Muscle of back (tissue), 11 donors: Measurements from ENCODE around the gene DTX4. TPM values are rescaled to one million over a fixed set of nuclear protein-coding genes. Genes with fewer than 3 reads are reported as not detected.

Experiments used
- DNase-seq, 3 donors: peaks; one replicate each; pipeline versions ENCODE4 v3.0.0 to v3.0.0-alpha.2; 2013
- polyA plus RNA-seq, 10 donors: library from polyadenylated mRNA; unstranded; fragments of 120-200 nt; gene quantifications; one replicate each; pipeline ENCODE4 v1.2.1, GENCODE V29; 2013; ENCODE audit not compliant: insufficient read length in 10 of 10

Gene DTX4
- polyA plus RNA-seq, 10 donors = 16.1 to 29.2 (median 19.8) TPM

DNA sequence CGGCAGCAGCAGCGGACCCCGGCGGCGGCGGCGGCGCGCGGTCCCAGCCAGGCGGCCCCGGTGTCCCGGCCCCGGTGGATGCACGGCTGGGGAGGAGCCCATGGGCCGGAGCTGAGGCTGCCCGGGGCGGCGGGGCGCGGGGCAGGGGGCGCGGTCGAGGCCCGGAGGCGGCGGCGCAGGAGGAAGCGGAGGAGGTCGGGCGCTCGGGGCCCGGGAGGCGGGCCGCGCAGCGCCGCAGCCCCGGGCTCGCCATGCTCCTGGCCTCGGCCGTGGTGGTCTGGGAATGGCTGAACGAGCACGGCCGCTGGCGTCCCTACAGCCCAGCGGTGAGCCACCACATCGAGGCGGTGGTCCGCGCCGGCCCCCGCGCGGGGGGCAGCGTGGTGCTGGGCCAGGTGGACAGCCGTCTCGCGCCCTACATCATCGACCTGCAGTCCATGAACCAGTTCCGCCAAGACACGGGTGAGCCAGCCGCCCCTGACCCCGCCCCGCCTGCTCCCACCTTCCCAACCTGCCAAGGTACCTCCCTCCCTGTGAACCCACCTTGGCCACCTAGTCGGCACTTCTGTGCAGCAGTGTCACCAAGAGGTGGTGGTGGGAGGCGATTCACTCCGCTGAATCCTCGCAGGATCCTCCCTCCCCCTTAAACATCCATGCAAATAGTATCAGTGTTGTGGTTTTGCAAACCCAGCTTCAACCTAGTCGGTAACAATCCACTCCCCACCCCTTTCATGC lies 580 bp downstream of the DTX4 start:
- DNase-seq = peak in 1 of 3 donors; percentile 68

DNA sequence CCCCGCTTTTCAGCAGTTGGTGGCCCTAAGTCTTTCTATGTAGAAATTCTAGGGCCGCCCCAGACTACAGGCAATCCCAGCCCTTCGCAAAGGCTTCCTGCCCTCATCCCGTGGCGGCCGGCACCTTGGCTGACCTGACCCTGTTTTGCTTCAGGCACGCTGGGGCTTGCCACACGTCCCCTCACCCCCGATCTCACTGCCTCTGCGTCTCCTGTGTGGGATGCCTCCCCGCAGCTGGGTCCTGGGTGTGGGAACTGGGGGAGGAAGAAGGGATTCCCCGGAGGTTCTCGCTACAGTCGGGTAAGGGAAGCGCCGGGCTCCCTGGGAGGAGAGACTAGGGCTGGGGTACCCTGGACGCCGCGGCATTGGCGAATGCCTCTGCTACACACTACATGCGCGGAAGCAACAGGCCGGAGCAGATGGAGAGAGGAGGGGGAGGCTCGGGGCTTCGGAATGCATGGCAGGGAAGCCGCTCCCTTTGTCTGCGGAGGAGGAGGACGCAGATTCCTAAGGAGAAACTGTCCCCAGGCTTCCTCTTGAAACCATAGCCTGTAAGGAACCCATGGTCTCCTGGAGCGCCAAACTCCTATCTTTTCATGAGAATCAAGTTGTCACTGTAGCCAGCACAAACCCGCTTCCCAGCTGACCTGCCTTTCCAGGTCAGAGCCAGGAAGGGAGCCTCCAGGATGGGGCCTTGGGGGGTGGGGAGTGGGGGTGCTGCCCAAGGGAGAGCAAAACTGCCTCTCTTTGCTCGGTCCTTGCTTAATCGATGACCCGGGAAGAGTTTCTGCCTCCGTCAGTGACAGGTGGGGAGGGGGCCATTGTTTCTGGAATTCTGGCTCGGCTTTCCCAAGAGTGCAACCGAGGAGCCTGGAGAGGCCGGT lies 1.4 kb downstream of the DTX4 start:
- peak in 2 of 3 donors; percentile 33 to 78 for DNase-seq

DNA sequence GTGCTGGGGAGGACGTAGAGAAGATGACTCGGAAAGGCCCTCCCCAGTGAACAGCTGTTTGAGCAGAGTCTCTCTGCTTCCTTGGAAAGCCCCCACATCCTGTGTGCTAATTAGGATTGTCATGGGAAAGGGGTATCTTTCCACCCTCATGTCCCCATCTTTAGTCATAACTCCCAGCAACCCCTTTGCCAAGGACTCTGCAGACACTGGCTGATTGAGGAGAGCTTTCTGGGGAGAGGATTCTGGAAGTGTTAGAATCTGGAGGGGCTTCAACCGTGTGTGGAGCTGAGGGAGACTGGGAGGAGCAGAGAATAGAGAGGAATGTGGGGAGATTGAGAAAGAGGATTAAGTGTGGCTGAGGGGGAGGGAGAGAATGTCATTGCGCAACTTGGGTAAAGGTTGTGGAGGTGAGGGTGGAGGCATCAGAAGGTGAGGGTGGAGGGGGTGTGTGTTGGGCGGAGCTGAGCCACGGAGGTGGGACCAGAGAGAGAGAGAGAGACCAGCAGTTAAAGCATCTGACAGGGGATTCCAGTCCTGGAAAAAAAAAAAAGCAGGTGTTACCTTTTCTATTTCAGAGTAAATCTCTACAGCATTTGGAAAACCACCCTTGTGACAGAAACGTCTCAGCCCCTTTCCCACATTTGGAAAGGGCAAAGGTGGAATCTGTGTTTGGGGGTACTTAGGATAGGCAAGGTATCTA lies 2.2 kb downstream of the DTX4 start:
- peak in 1 of 3 donors; percentile 59 for DNase-seq

DNA sequence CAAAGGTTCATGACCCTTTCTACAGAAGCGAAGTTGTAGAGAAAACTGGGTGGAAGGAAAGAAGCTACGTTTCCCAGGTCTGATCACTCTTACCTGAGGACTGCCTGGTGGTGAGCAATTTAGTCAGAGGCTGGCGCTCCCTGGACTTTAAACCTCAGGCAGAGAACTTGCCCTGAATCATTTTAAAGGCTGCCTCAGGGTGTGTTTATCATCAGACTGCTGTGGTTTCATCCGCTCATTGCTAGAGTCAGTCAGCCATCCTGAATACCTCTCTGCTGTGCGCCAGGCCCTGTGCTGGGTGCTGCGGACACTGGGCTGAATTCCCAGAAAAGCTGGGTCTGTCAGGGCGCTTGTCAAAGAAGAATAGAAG lies 2.7 kb downstream of the DTX4 start:
- no peak for DNase-seq

DNA sequence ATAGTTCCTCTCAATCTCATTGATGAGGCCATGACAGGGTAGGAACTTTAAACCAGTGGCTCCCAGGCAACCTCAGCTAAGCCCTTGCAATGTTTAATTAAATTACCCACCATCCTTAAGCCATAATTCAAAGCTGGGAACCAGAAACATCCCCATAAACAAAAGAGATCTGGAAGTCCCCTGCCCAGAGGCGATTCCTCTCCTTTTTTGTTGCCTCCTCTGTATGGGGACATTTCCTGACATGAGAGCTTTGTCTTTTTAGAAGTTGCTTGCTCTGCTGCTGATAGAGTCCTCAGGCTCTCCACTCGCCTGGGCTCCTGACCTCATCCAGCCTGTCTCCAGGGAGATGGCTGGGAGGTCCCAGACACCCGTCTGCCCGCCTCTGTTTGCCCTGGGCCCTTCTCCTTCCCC lies 3.2 kb downstream of the DTX4 start:
- DNase-seq = no peak

DNA sequence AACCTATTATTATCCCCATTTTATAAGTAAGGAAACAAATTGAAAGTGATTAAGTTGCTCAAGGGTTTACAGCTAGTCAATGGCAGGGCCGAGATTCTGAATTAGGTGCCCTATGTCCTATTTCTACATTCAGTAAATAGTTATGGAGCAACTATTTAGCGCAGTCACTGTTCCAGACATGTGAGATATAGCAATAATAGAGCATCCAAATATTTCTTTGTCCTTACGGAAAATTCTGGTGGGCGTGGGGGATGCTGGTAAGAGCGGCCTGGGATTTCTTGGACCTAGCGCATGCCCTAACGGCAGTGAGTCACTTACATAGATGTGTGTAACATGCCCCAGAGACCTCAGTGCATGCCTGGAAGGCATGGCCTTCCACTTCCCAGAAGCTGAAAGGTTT lies 4.4 kb downstream of the DTX4 start:
- DNase-seq = no peak

DNA sequence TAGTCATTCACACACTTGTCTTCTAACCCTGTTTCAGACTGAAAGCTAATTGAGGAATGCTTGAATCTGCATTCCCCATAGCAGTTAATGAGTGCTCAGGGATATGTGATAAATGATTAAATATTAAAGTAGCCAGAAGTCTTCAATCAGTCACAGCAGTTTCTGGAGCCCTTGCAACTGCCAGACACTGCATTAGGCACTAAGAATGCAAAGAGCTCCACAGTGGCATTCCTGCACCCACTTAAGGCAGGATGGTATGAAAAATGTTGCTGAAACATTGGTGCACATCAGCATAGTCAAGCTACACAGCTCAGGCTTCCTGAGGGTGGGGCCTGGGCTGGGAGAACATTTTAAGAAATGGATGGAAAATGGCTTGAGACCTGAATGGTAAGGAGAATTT lies 6.5 kb downstream of the DTX4 start:
- no peak for DNase-seq

DNA sequence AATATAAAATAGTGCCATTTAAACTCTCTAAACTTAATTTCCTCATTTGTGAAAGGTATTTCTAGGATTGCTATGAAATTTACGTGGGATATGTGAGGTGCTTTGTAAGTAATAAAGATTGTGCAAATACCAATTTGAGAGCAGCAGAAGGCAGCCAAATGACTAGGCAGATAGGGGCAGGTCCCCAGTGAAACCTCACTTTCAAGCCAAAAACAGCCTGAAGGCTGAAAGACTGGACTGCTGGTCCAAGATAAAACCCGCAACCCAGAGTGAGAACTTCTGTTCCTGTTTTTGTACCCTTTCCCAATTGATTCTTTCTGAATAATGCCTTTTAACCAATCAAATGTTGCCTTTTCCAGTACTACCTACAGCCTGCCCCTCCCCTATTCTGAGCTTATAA lies 7.2 kb downstream of the DTX4 start:
- no peak for DNase-seq

DNA sequence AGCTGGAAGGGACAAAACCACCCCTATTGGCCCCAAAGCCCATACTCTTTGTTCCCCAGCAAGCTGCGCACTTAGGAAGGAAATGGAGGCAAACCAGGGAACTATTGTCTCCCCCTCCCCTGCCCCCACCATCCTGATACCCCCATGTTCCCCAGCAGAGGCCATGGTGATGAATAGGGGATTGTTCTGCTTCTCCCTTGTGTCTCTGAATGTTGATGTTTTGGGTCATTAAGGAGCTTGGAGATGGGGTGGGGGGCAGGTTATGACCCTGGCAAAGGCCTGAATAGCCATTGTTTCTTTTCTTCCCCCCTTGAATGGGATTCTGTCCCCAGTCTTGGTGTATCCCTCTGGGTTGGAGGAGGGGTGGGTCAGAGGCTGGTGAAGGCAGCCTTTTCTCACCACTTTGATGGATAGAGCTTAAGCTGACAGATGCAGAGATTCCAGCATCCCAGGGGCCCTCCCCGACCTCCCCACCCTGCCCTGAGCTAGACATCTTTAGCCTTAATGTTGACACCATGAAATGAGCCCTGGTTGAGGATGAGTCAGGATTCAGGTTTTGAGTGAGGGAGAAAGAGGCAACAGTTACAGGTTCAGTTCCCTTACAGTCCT lies 8.3 kb downstream of the DTX4 start:
- DNase-seq = no peak

DNA sequence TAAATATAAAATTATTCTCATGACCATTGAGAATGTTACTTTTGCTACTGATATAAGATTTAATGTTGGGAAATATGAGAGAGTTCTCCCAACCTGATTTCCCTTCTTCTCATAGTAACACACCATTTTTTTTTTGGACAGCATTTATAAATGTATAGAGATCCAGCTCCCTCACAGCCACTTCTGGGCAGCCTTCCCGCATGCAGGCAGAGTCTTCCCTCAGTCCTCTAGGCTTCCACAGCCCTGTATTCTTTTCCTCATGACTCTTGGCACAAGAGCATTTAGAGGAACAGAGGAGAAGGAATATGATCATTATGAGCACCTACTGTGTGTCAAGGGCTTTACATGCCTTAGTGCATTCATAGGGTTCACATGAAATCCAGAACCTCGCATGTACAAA lies 9.0 kb downstream of the DTX4 start:
- DNase-seq = peak in 1 of 3 donors; percentile 62

DNA sequence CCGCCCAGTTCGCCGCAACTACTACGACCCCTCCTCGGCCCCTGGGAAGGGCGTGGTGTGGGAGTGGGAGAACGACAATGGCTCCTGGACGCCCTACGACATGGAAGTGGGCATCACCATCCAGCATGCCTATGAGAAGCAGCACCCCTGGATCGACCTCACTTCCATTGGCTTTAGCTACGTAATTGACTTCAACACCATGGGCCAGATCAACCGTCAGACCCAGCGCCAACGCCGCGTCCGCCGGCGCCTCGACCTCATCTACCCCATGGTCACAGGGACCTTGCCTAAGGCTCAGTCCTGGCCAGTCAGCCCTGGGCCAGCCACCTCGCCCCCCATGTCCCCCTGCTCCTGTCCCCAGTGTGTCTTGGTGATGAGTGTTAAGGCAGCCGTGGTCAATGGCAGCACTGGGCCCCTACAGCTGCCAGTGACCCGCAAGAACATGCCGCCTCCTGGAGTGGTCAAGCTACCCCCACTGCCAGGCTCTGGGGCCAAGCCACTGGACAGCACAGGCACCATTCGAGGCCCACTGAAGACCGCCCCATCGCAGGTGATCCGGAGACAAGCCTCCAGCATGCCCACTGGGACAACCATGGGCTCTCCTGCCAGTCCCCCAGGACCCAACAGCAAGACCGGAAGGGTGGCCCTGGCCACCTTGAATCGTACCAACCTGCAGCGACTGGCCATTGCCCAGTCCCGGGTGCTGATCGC lies 10.0 kb downstream of the DTX4 start:
- no peak for DNase-seq

DNA sequence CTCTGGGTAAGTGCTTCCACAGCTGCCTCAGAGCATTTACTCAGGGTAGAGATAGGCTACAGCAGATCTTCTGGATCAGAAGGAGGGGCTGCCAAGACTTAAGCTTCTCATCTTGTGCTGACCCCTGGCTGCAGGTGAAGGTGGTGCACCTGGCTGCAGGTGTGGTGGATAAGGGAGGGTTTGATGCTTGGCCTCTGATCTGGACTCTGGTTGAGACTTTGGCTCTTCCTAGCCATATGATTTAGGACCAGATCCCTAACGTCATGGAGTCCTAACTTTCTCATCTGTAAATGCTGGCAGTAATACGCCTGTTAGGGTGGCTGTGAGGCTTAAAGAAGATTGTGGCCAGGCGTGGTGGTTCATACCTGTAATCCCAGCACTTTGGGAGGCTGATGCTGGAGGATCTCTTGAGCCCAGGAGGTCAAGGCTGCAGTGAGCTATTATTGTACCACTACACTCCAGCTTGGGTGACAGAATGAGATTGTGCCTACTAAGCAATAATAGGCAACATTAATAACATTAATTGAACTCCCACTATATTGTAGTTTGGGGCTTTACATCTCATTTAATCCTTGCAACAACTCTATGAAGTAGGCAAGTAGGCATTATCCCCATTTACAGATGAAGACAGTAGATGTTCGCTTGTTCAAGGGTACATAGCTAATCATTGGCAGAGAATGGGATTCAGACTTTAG lies 10.7 kb downstream of the DTX4 start:
- DNase-seq = no peak

DNA sequence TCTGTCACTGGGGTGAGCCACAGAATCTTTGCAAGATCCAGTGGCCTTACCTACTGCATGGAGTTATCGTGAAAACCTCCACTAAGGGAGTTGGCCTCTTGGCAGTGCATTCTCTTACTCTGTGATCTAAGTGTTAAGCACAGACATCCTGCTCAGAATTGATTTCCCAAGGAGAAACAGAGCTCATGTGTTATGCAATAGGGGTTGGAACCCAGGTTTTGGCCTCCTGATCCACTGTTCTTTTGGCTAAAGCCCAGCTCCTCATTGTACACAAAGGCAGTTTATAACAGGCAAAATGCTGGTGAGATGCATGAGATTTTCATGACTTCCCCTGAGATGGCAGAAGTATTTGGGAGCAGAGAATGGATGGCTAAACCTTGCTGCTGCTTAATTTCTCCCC lies 11.8 kb downstream of the DTX4 start:
- peak in 2 of 3 donors; percentile 38 to 60 for DNase-seq

DNA sequence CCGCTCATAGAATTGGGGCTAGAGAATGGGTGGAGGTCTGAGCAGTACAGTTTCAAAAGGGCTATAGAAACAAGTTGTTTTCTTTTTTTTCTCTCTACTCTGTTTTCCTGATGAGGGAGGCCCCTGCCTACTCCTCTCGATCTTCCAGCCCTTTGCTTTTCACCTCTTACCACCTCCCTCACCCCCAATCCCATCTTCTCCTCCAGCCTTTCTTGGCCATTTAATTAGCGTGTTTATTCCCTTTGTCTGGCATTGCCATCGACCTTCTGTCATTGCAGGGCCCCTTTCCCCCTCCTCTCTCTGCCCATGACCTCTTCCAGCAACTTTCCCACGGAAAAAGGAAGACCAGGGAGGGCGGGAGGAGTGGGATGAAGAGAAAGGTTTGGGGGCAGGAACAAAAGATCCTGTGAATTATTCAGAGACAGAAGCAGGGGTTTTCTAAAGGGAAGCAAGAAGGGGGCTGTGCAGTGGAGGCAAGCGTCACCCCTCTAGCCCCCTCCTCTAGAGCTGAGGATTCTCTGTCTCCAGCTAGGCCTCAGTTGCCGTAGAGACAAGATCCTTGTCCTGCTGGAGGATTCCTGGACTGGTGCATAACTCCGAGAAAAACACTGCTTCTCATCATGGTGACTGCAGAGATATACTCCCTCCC lies 12.9 kb downstream of the DTX4 start:
- no peak for DNase-seq

DNA sequence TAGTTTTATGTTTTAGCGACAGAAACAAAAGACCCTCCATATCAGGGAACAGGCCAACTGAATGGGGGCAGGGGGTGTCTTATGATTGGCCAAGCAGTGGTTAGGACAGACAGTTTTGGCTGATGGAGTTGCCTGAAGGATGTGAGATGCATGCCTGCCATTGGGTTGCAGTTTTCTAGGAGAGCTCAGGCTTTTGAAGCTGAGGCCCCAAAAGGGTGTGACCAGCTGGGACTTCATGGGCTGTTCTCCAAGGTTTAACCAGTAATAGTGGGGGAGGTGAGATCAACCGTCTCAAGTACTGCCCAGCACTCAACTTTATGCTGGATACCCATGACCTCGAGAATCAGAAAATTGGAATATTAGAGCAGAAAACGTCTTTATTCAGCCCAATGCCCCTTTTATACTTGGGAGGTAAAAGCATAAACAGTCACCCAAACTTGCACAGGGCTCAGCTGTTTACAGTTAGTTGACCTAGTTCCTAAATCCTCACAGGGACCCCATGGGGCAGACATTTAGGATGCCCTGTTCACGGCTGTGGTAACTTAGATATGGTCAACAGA lies 13.5 kb downstream of the DTX4 start:
- DNase-seq = no peak

DNA sequence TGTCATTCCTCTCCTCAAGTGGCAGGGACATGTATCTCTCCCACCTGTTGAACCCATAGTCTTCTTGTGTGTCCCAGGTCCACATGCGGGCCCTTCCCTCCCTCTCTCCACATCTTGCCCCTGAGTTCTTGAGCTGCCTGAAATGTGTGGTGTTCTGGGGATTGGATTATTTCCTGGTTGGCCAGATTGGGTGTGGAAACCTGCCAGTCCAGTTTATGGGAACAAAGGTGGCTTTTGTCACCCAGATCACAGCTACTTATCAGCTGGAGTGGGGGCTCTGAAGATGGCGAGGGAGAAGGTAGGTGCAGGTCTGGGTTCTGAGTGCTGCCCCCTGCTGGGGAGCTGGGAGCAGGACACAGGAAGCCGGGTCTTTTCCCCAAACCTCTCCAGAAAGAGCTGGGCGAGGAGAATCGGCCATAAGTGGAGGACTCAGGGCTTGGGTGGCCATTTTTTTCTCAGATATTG lies 14.2 kb downstream of the DTX4 start:
- no peak for DNase-seq

DNA sequence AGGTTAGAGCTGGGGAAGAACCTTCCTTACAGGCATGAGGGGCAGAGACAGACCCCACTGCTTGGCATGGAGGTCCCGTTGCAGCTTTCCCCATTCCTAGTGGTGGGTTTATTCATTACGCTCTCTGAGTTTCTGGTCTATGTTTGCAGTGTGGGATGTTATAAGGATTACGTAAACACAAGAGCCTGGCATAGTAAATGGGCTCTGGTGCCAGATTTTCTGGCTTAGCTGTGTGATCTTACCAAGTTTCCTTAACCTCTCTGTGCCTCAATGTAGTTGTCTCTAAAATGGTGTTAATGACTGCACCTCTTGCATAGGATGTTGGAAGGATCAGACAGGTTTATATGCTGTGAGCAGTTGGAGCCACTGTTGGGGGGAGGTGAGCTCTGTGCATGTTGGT lies 15.1 kb downstream of the DTX4 start:
- DNase-seq = no peak

DNA sequence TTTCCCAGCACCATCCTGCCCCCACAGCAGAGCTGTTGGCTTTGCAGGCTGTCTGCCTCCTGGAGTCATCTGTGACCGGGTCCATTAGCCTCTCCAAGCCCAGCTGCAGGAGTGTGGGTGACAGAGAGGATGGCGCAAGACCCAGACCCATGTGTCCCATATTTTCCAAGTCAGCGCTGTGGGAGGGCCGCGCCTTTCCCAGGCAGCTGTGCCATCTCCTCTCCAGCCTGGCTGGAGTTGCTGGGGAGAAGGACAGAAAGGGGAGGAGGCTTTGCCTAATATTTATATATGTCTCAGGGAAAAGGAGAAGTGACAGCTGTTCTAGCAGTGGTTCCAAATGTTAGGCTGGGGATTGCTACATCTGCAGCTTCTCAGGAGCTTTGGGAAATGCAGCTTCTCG lies 15.7 kb downstream of the DTX4 start:
- peak; percentile 45 to 82 (median 51) for DNase-seq

DNA sequence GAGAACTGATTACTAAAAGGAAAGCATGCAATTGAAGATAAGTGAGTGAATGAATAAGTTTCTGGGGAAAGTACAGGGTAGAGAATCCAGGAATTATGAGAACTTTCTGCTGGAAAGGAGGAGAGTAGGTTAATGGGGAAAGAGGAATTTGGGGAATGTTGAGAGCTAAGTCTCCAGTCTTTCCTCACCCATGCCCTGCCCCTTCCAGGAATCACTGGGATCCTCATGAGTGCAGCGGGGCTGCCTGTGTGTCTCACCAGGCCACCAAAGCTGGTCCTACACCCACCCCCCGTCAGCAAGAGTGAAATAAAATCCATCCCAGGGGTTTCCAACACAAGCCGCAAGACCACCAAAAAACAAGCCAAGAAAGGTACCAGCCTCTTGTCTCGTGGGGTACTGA lies 17.0 kb downstream of the DTX4 start:
- no peak for DNase-seq

DNA sequence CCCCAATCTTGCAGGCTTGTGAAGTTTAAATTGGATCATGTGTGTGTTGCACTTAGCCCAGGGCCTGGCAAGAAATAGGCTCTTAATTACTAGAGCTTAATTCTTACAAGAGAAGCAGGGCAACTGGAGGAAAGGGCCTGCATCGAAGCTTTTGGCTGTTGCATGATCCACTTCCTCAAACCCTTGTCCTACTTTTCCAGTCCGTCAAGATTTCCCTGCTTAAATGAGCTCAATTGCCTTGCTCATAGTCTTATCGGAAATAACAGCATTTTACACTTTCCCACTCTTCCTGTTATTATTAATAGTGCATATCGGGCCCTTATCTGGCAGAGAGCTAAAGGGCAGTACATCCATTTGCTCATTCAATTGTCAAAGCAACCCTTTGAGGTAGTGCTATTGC lies 18.1 kb downstream of the DTX4 start:
- DNase-seq = no peak
